GM12891 (cell line): ENCODE results near the gene SCML1.

ENCODE experiments used
- POLR2A ChIP-seq: IDR thresholded peaks from 2 replicates; pipeline ENCODE4 v1.6.1; 2011; ENCODE audit warnings: low read depth, low read length, control low read depth
- POLR2AphosphoS5 ChIP-seq: IDR thresholded peaks from 2 replicates; pipeline ENCODE4 v1.6.1; 2011; ENCODE audit warnings: low read depth, low read length, control low read depth

- TF ChIP-seq POLR2AphosphoS5 (no peak), POLR2A (no peak)
Measured at GRCh38 chrX:17768997-17769396, 31.7 kb downstream of the SCML1 start.
